Progenitor cell of endocrine pancreas (in vitro differentiated cells): Measurements from ENCODE around the gene GLUL. TPM values are rescaled to one million over a fixed set of nuclear protein-coding genes. Genes with fewer than 3 reads are reported as not detected.

Experiments
- DNase-seq: peaks from one replicate; pipeline ENCODE4 v3.0.0; 2021; ENCODE audit warnings: low spot score; ENCODE audit not compliant: unreplicated experiment
- H3K27ac Mint-ChIP-seq: 2 replicates; pipeline ENCODE4 v1.8.0; 2021; ENCODE audit warnings: mild to moderate bottlenecking, moderate library complexity, mixed read lengths
- H3K27me3 Mint-ChIP-seq: 2 replicates; pipeline ENCODE4 v1.8.0; 2021; ENCODE audit warnings: mixed read lengths
- H3K36me3 Mint-ChIP-seq: 2 replicates; pipeline ENCODE4 v1.8.0; 2022; ENCODE audit warnings: mixed read lengths; ENCODE audit not compliant: insufficient read depth
- H3K4me1 Mint-ChIP-seq: 2 replicates; pipeline ENCODE4 v1.8.0; 2021; ENCODE audit warnings: low read depth, mixed read lengths
- H3K4me3 Mint-ChIP-seq: 2 replicates; pipeline ENCODE4 v1.8.0; 2021; ENCODE audit warnings: low read depth, mild to moderate bottlenecking, moderate library complexity, mixed read lengths
- H3K9me3 Mint-ChIP-seq: 2 replicates; pipeline ENCODE4 v1.8.0; 2021; ENCODE audit warnings: low read depth, mixed read lengths
- CTCF ChIP-seq: fragments of 200-600 bp; sonication (generic); IDR thresholded peaks from one replicate; pipeline ENCODE4 v1.5.0; 2021; ENCODE audit warnings: antibody characterized with exemption, mild to moderate bottlenecking; ENCODE audit not compliant: unreplicated experiment
- total RNA-seq: library from RNA; stranded (reverse); gene quantifications from 2 replicates; pipeline ENCODE4 v1.2.1, GENCODE V29; 2021

The GLUL gene
- total RNA-seq, 1 donor from 2014 or later: 734 TPM

DNA sequence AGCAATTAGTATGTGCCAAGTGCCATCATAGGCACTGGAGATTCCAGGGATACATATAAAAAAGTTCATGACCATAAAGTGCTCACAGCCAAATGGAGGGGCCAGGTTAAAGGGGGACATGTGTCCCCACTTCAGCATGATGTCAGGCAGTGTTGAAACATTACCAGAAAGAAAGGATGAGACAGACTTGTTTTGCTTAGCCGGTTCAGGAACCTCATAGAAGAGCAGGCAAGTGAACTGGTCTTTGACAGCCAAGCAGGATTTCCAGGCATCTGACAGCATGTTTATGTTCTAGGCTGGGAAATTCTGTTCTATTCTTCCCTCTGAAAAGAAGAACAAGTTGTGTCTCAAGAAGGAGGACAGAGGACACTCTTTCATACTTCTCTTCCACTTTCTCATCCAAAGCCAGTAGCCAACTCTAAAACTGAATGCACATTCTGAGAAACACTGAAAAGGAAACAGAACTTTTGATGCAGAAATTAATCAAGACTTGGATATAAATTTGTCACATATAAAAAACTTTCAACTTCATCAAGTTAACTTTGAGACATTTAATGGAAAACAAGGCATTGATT, 39.7 kb downstream of the GLUL start:
- no peak for TF ChIP-seq CTCF
- H3K9me3 Mint-ChIP-seq: no peaks in the 10 kb centered on the region
- H3K27me3 Mint-ChIP-seq: no peaks in the 10 kb centered on the region
- no peak overlapping the region for H3K4me3 Mint-ChIP-seq
- DNase-seq: no peak
- no peak overlapping the region for H3K27ac Mint-ChIP-seq
- no peaks in the 10 kb centered on the region for H3K36me3 Mint-ChIP-seq
- H3K4me1 Mint-ChIP-seq: peaks cover 9% of the 10 kb centered on the region

- Mint-ChIP-seq H3K36me3 (no peaks in the 10 kb centered on the region), H3K4me3 (no peak overlapping the region), H3K9me3 (no peaks in the 10 kb centered on the region), H3K27ac (no peak overlapping the region), H3K27me3 (no peaks in the 10 kb centered on the region), H3K4me1 (peaks cover 9% of the 10 kb centered on the region)
- no peak for TF ChIP-seq CTCF
- no peak for DNase-seq
Measured at GRCh38 chr1:182350839-182351238, 40.8 kb downstream of the GLUL start.

- H3K4me3 Mint-ChIP-seq: no peak overlapping the region
Measured at GRCh38 chr1:182348961-182349747, 42.4 kb downstream of the GLUL start.

GRCh38 chr1:182347019-182347418, 44.6 kb downstream of the GLUL start:
- no peaks in the 10 kb centered on the region for H3K9me3 Mint-ChIP-seq
- H3K4me3 Mint-ChIP-seq: no peak overlapping the region
- TF ChIP-seq CTCF: no peak
- H3K36me3 Mint-ChIP-seq: no peaks in the 10 kb centered on the region
- H3K4me1 Mint-ChIP-seq: peaks cover 9% of the 10 kb centered on the region
- no peaks in the 10 kb centered on the region for H3K27me3 Mint-ChIP-seq
- no peak for DNase-seq
- no peak overlapping the region for H3K27ac Mint-ChIP-seq

More at GRCh38 chr1:182348961-182349747, 42.4 kb downstream of the GLUL start:
- no peak for DNase-seq
- TF ChIP-seq CTCF: no peak
- H3K4me1 Mint-ChIP-seq: peaks cover 9% of the 10 kb centered on the region
- no peaks in the 10 kb centered on the region for H3K36me3 Mint-ChIP-seq
- H3K9me3 Mint-ChIP-seq: no peaks in the 10 kb centered on the region
- no peak overlapping the region for H3K27ac Mint-ChIP-seq
- no peaks in the 10 kb centered on the region for H3K27me3 Mint-ChIP-seq

GRCh38 chr1:182340233-182341058, 51.1 kb downstream of the GLUL start:
- DNase-seq: no peak
- H3K36me3 Mint-ChIP-seq: no peaks in the 10 kb centered on the region
- no peak for TF ChIP-seq CTCF
- peaks cover 5% of the 10 kb centered on the region for H3K27me3 Mint-ChIP-seq
- no peak overlapping the region for H3K27ac Mint-ChIP-seq
- peaks cover 6% of the 10 kb centered on the region for H3K4me1 Mint-ChIP-seq
- H3K4me3 Mint-ChIP-seq: no peak overlapping the region
- no peaks in the 10 kb centered on the region for H3K9me3 Mint-ChIP-seq
